HCT116 (cell line): ENCODE measurements around the gene CAP2. TPM values are rescaled to one million over a fixed set of nuclear protein-coding genes. Genes with fewer than 3 reads are reported as not detected.

Experiments used
- ATAC-seq: fragments of 200-7000 bp; cut with Tn5 transposase; 2 replicates; pipeline ENCODE4 v1.9.1; 2020; ENCODE audit warnings: mild to moderate bottlenecking, moderate library complexity
- BruUV-seq: library from RNA; stranded (reverse); fragments of 400-500 nt; replicated peaks from 2 replicates; lab custom pipeline; 2021; lab: Mats Ljungman, UMichigan
- CTCF ChIA-PET: fragments of 300-600 bp; sonication (Branson Sonifier 250); formaldehyde crosslinking; loops from one replicate; lab custom pipeline; 2021; ENCODE audit warnings: antibody characterized with exemption; lab: Charles Lee
- POLR2A ChIA-PET: fragments of 300-600, 350-600 bp; sonication (Branson Sonifier 250); formaldehyde crosslinking; loops from one replicate; lab custom pipeline; 2021; ENCODE audit warnings: antibody characterized with exemption; lab: Charles Lee
- RAD21 ChIA-PET, 2 experiments: fragments of 300-600 bp; sonication (Branson Sonifier 250); formaldehyde crosslinking; loops; one replicate each; lab custom pipeline; 2023; ENCODE audit warnings: low total read pairs in 2 of 2; ENCODE audit not compliant: uncharacterized antibody in 2 of 2, unreplicated experiment in 2 of 2, low non-redundant PET in 1 of 2; lab: Charles Lee
- DNase-seq: peaks from one replicate; pipeline ENCODE4 v3.0.0-alpha.2; 2010; ENCODE audit warnings: low read depth, low spot score
- H2AFZ ChIP-seq: fragments of 200-600 bp; shearing (Covaris generic), sonication (generic); 2 replicates; pipeline ENCODE4 v1.6.1; 2017; ENCODE audit warnings: low read depth, mixed run types, mixed read lengths, antibody characterized with exemption, low read length; ENCODE audit not compliant: poor library complexity, severe bottlenecking
- H3K27ac ChIP-seq: 2 replicates; pipeline ENCODE4 v1.5.1; 2012; ENCODE audit warnings: low read depth, low read length
- H3K27me3 ChIP-seq: fragments of 200-600 bp; sonication (generic); 2 replicates; pipeline ENCODE4 v1.6.1; 2016; ENCODE audit warnings: mixed run types, low read length, mixed read lengths; ENCODE audit not compliant: insufficient read depth
- H3K36me3 ChIP-seq, 2 experiments: fragments of 200-500 bp in 1 of 2; fragments of 200-600 bp in 1 of 2; sonication (Bioruptor generic) in 1 of 2; sonication (generic) in 1 of 2; 2 replicates each; pipeline versions ENCODE4 v1.5.1 to v1.6.1; 2014 to 2016; ENCODE audit warnings: low read length in 2 of 2, inconsistent platforms in 1 of 2, mixed read lengths in 1 of 2, mixed run types in 1 of 2; ENCODE audit not compliant: insufficient read depth in 2 of 2, control insufficient read depth in 1 of 2
- H3K4me1 ChIP-seq, 2 experiments: fragments of 200-600 bp in 1 of 2; sonication (generic) in 1 of 2; 2 replicates each; pipeline versions ENCODE4 v1.5.1 to v1.6.1; 2012 to 2017; ENCODE audit warnings: low read length in 2 of 2, inconsistent platforms in 1 of 2, mild to moderate bottlenecking in 1 of 2, mixed read lengths in 1 of 2, mixed run types in 1 of 2, moderate library complexity in 1 of 2; ENCODE audit not compliant: insufficient read depth in 2 of 2, control insufficient read depth in 1 of 2
- H3K4me2 ChIP-seq: fragments of 200-600 bp; sonication (generic); 2 replicates; pipeline ENCODE4 v1.6.1; 2017; ENCODE audit warnings: mixed run types, low read length, mixed read lengths
- H3K4me3 ChIP-seq, 2 experiments: fragments of 200-600 bp in 1 of 2; sonication (generic) in 1 of 2; replicated peaks in 1 of 2; 2 replicates each; pipeline ENCODE4 v1.5.1; 2011 to 2016; ENCODE audit warnings: low read length in 2 of 2, control low read depth in 1 of 2, low read depth in 1 of 2, mild to moderate bottlenecking in 1 of 2, mixed read lengths in 1 of 2, mixed run types in 1 of 2
- H3K79me2 ChIP-seq: fragments of 200-600 bp; sonication (generic); 2 replicates; pipeline ENCODE4 v1.6.1; 2017; ENCODE audit warnings: mild to moderate bottlenecking, mixed run types, low read length, moderate library complexity, mixed read lengths; ENCODE audit not compliant: insufficient read depth
- H3K9ac ChIP-seq: fragments of 200-600 bp; sonication (generic); 2 replicates; pipeline ENCODE4 v1.6.1; 2016; ENCODE audit warnings: low read length, mixed read lengths
- H3K9me2 ChIP-seq: fragments of 200-600 bp; sonication (generic), shearing (Covaris generic); 2 replicates; pipeline ENCODE4 v1.6.1; 2017; ENCODE audit warnings: mixed run types, mild to moderate bottlenecking, moderate library complexity; ENCODE audit not compliant: insufficient read depth
- H3K9me3 ChIP-seq, 2 experiments: fragments of 200-500 bp in 1 of 2; fragments of 200-600 bp in 1 of 2; sonication (Bioruptor generic) in 1 of 2; sonication (generic) in 1 of 2; 2 replicates each; pipeline ENCODE4 v1.6.1; 2014 to 2017; ENCODE audit warnings: low read length in 2 of 2, mixed read lengths in 2 of 2, inconsistent platforms in 1 of 2, low read depth in 1 of 2, mild to moderate bottlenecking in 1 of 2, mixed run types in 1 of 2, moderate library complexity in 1 of 2; ENCODE audit not compliant: control insufficient read depth in 1 of 2, insufficient read depth in 1 of 2
- H4K20me1 ChIP-seq: fragments of 200-600 bp; sonication (generic), shearing (Covaris generic); 2 replicates; pipeline ENCODE4 v1.6.1; 2017; ENCODE audit warnings: mixed run types, mild to moderate bottlenecking, moderate library complexity; ENCODE audit not compliant: insufficient read depth
- CBX3 ChIP-seq: IDR thresholded peaks from 2 replicates; pipeline ENCODE4 v1.6.1; 2012; ENCODE audit warnings: low read depth
- JUND ChIP-seq: IDR thresholded peaks from 2 replicates; pipeline ENCODE4 v1.6.1; 2012
- POLR2AphosphoS5 ChIP-seq: IDR thresholded peaks from 2 replicates; pipeline ENCODE4 v1.6.1; 2011; ENCODE audit warnings: mild to moderate bottlenecking, low read depth, low read length, moderate library complexity
- RAD21 ChIP-seq: IDR thresholded peaks from 2 replicates; pipeline ENCODE4 v1.6.1; 2012; ENCODE audit warnings: low read depth, mild to moderate bottlenecking
- SIN3A ChIP-seq: IDR thresholded peaks from 2 replicates; pipeline ENCODE4 v1.6.1; 2012; ENCODE audit warnings: low read depth
- SP1 ChIP-seq: IDR thresholded peaks from 2 replicates; pipeline ENCODE4 v1.6.1; 2012; ENCODE audit warnings: low read depth
- SRF ChIP-seq: IDR thresholded peaks from 2 replicates; pipeline ENCODE4 v1.6.1; 2012; ENCODE audit warnings: low read depth
- TCF7L2 ChIP-seq: IDR thresholded peaks from 2 replicates; pipeline ENCODE4 v1.7.0; 2011; ENCODE audit warnings: borderline replicate concordance, inconsistent platforms; ENCODE audit not compliant: insufficient read depth, insufficient read length; ENCODE audit errors: extremely low read depth
- YY1 ChIP-seq: IDR thresholded peaks from 2 replicates; pipeline ENCODE4 v1.6.1; 2011; ENCODE audit warnings: low read length, low read depth, moderate library complexity, mild to moderate bottlenecking; ENCODE audit not compliant: insufficient replicate concordance; ENCODE audit errors: extremely low read depth
- ZBTB33 ChIP-seq: IDR thresholded peaks from 2 replicates; pipeline ENCODE4 v1.6.1; 2011; ENCODE audit warnings: mild to moderate bottlenecking, low read length, moderate library complexity; ENCODE audit not compliant: insufficient replicate concordance; ENCODE audit errors: extremely low read depth
- ZNF274 ChIP-seq: fragments of 200-500 bp; sonication (Bioruptor generic); IDR thresholded peaks from 2 replicates; pipeline ENCODE4 v1.6.1; 2014; ENCODE audit warnings: mild to moderate bottlenecking, low read depth, low read length, inconsistent platforms
- intact Hi-C: fragments of 100-400 bp; cut with micrococcal nuclease; formaldehyde crosslinking; loops from 2 replicates; pipeline ENCODE4 v1.10.0; 2022
- total RNA-seq: library from RNA; stranded (reverse); gene quantifications from one replicate; pipeline ENCODE4 v1.2.1, GENCODE V29; 2021; ENCODE audit not compliant: unreplicated experiment
- TF ChIP-seq, protein P1 (sequence below), 3 experiments: fragments of 200-600 bp in 1 of 3; sonication (generic) in 1 of 3; IDR thresholded peaks in 2 of 3; conservative IDR thresholded peaks in 1 of 3; 2 replicates each; pipeline ENCODE4 v1.5.1; 2012 to 2017; ENCODE audit warnings: low read depth in 2 of 3, low read length in 2 of 3, antibody characterized with exemption in 1 of 3, borderline replicate concordance in 1 of 3, control low read depth in 1 of 3, mild to moderate bottlenecking in 1 of 3, mixed read lengths in 1 of 3, mixed run types in 1 of 3, moderate library complexity in 1 of 3; ENCODE audit not compliant: insufficient read depth in 1 of 3

The CAP2 gene
- total RNA-seq, 1 experiment from 2014 or later, result 3.8 TPM

DNA sequence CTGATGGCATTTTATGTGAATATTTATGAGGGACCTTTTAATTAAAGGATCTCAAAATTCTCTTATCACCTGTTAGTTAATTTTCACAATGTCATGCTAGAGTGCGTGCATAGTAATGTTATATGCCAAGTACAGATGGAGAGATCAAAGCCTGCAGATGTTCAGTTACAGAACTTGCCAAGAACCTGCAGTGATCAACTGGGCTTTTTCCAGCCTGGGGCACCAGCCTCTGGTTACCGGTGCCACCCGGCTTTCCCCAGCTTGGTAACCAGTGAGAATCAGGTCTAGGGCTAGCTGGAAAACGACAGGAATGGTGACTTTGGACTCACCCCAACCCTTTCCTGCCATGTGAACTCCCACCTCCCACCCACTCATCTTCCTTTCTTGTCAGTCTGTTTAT is 91.8 kb downstream of the CAP2 start:
- ATAC-seq, result no peak
- no peaks in the 10 kb centered on the region for H3K79me2 ChIP-seq
- intact Hi-C loops, result no loop called here
- no peak overlapping the region for H2AFZ ChIP-seq
- H3K9me2 ChIP-seq, result no peaks in the 10 kb centered on the region
- H4K20me1 ChIP-seq, result no peaks in the 10 kb centered on the region
- no TSS peak for BruUV-seq
- no peak overlapping the region for H3K9ac ChIP-seq
- ChIA-PET POLR2A (no interaction called here), CTCF (no interaction called here), RAD21 (no interaction called here)
- no peak for DNase-seq
- no peak overlapping the region for H3K4me2 ChIP-seq
- no peak overlapping the region for H3K4me3 ChIP-seq
- no peaks in the 10 kb centered on the region for H3K9me3 ChIP-seq
- no peaks in the 10 kb centered on the region for H3K36me3 ChIP-seq
- no peak for TF ChIP-seq SP1
- TF ChIP-seq, protein P1, sequence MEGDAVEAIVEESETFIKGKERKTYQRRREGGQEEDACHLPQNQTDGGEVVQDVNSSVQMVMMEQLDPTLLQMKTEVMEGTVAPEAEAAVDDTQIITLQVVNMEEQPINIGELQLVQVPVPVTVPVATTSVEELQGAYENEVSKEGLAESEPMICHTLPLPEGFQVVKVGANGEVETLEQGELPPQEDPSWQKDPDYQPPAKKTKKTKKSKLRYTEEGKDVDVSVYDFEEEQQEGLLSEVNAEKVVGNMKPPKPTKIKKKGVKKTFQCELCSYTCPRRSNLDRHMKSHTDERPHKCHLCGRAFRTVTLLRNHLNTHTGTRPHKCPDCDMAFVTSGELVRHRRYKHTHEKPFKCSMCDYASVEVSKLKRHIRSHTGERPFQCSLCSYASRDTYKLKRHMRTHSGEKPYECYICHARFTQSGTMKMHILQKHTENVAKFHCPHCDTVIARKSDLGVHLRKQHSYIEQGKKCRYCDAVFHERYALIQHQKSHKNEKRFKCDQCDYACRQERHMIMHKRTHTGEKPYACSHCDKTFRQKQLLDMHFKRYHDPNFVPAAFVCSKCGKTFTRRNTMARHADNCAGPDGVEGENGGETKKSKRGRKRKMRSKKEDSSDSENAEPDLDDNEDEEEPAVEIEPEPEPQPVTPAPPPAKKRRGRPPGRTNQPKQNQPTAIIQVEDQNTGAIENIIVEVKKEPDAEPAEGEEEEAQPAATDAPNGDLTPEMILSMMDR (IDR thresholded peaks at IDR 0.05 in 2 of 3, conservative IDR thresholded peaks at IDR 0.05 in 1 of 3; ENCODE audit: borderline replicate concordance in 1 of 3, insufficient read depth in 1 of 3, low read depth in 2 of 3, low read length in 2 of 3), result no peak
- no peak for TF ChIP-seq POLR2AphosphoS5
- no peak for TF ChIP-seq ZNF274
- TF ChIP-seq TCF7L2, result no peak
- TF ChIP-seq JUND, result no peak
- TF ChIP-seq YY1, result no peak
- no peak for TF ChIP-seq ZBTB33
- TF ChIP-seq SRF, result no peak
- no peak for TF ChIP-seq RAD21
- TF ChIP-seq CBX3, result no peak
- no peak for TF ChIP-seq SIN3A
- no peaks in the 10 kb centered on the region for H3K27me3 ChIP-seq
- H3K27ac ChIP-seq, result no peak overlapping the region
- H3K4me1 ChIP-seq, result no peaks in the 10 kb centered on the region
